Muscle of back (tissue), 11 donors: ENCODE data around the gene LSP1. TPM values are rescaled to one million over a fixed set of nuclear protein-coding genes. Genes with fewer than 3 reads are reported as not detected.

Experiments
- DNase-seq, 3 donors: peaks; one replicate each; pipeline versions ENCODE4 v3.0.0 to v3.0.0-alpha.2; 2013
- polyA plus RNA-seq, 10 donors: library from polyadenylated mRNA; unstranded; fragments of 120-200 nt; gene quantifications; one replicate each; pipeline ENCODE4 v1.2.1, GENCODE V29; 2013; ENCODE audit not compliant: insufficient read length in 10 of 10

The LSP1 gene
- polyA plus RNA-seq, 10 donors, result 25.7 to 81.2 (median 44.8) TPM

DNA sequence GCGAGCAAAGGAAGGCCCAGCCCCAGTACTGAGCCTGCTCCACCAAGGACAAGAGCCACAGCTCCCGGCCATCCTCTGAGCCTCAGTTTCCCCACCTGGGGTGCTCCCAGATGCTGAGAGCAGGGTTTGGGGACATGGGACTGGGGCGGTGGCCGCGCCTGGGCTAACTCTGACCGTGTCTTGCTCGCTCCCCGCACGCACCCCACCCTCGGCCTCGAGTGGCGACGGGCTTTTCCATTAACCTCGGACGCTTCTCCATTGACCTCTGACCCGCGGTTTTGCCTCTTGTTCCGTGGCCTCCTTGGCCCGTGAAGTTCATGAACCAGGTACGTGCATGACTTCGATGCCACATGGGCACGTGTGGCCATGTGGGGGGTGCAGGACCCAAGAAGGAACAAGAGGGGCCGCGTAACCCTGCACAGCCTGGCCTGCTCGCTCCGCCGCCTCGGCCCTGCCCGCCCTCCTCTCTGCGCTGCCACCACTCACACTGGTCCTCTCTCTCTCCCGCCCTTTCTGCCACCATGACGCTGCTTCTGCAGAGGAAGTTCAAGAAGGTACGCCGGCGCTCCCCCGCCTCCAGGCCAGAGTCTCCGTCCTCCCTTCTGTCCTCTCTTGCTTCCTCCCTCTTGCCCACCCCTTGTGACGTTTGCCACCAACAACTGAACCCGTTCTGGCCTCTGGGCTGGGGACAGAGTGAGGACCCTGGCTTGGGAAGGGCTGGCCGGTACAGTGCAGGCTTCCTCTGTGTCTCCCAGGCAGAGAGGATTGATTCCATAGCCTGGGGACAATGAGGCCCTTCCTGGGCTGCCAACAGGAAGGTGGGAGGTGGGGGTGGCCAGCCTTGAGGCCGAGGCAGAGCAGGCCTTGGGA is 73.5 kb downstream of the LSP1 start:
- DNase-seq, result no peak

DNA sequence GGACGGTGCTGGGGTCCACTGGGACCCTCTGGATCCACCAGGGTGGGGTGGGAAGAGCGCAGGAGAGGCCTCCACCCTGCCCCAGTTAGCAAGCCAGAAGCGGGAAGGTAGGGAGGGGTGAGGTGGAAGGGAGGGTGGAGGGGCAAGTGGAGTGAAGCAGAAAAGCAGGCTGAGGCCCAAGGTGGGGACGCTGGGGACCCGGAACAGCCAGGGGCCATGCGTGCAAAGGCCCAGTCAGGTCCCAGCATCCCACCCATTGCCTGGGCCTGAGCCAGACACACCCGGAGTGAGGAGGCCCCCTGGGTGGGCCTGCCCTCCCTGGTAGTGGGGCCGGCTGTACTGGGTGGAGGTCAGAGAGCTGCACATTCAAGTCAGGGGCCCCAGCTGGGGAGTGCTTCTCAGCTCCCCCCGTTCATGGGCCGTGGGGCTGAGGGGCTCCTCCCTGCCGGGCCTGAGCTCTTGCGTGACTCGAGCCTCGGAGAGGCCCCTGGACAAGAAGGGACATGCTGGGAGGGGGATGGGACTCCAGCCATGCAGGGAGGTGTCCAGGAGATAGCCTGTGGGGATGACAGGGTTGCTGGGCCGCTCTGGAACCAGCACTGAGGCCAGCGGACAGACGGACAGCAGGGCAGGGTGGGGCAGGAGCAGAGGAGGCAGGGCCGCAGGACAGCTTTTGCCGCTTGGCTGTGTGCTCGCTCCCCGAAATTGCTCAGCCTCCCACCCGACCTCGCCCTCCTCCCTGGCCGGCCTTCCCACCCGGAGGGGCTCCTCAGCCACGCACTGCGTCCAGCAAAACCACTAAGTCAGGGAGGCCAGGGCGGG is 74.4 kb downstream of the LSP1 start:
- DNase-seq, result peak in 2 of 3 donors; percentile 82 to 94

DNA sequence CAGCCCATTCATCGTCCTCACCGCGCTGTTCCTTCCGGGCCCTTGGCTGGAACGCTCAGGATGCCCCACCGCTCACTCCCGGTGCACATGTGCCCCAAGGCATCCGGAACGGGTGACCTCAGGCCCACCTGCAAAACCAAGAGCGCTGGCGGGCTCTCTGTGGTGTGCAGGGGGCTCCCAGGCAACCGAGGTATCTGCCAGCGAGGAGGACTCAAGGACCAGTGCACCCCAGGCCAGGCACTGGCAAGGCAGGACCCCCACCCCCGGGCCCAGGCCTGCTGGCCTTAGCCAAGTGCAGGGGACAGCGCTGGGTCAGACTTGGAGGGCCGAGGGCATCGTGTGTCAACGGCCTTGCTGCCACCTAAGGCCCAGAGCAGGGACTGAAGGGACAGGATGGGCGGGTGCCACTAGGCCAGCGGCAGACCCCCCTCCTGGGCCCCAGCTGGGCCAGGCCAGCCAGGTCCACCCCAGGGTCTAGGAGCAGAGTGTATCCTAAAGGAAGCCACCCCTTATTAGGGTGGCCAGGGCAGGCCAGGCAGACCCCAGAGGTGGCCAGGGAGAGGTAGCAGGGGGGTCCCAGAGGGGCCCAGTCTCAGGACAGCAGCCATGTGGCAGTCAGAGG is 75.1 kb downstream of the LSP1 start:
- no peak for DNase-seq

DNA sequence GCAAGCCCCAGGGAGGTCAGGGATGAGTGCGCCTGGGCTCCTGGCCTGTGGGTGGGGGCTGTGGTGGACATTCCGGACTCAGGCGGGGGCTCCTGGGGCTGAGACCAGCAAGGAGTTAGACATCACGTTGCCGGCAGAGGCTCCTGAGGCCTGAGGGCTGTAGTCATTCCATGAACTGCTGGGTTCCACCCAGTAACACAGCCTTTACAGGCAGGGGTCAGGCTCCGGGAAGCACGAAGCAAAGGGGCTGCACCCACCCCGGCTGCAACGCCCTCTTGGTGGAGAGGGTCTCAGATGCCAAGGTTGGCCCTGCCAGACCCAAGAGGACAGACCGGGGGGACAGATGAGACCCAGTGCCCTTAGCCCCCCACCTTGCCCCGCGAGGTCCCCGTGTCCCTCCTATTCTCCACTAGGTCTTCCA is 75.6 kb downstream of the LSP1 start:
- peak in 1 of 3 donors; percentile 75 for DNase-seq

DNA sequence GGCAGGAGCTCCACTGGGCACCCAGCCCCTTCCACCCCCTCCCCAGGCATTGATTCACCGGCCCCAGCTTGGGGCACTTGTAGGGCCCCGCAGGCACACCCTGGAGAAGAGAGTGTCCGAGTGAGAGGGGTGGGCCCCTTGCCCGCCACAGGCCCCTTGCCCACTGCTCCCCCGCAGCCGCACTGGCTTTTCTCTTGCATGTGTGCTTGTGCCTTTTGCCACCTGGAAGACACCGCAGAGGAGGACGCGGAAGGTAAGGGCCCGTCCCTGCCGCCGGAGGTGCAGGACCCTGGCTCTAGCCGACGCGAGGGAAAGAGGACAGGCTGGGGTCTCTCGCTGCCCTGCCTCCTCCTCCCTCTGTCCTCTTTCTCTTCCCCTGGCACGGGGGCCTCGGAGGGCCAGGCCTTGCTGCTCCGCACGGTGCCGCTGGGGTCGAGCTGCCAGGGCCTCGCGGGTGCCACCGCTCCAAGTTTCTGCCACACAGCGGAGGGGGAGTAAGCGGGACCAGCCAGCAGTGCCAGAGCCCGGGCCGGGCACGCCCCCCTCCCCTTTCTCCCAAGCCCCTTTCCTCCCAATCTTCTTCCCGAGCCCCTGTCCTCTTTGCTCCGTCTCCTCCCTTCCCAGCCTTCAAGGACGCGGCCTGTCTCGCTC is 76.1 kb downstream of the LSP1 start:
- DNase-seq, result no peak

DNA sequence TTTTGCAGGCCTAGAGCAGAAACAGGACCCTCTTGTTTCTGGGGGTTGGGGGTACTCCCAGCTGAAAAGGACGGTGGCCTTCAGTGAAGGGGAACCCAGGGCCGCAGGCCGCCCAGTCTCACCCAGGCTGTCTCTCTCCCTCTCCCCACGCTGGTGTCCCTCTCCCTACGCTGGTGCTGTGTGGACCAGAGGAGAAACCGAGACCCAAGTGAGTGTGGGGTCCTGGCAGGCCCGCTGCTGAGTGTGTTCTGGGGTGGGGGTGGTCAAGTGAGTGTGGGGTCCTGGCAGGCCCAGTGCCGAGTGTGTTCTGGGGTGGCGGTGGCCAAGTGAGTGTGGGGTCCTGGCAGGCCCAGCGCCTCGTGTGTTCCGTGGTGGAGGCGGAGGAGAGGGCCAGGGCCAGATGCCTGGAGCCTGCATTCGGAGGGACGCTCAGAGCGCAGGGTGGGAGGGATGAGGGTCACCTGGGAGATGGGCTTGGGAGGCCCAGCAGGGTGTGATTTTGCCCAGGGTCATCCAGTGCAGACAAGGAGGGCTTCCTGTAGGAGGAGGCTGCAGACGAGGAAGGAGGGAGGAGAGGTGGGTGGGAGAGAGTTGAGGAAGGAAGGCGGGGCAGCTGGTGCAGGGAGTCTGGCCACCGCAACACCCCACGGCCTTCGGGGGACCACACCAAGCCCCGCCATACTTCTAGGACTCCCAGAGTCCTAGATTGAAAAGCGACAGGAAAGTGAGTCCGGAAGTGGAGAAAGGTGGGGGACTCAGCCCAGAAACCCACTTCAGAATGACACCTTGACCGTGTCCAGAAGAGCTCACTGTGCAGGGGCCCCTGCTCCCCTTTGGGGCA is 77.0 kb downstream of the LSP1 start:
- no peak for DNase-seq

DNA sequence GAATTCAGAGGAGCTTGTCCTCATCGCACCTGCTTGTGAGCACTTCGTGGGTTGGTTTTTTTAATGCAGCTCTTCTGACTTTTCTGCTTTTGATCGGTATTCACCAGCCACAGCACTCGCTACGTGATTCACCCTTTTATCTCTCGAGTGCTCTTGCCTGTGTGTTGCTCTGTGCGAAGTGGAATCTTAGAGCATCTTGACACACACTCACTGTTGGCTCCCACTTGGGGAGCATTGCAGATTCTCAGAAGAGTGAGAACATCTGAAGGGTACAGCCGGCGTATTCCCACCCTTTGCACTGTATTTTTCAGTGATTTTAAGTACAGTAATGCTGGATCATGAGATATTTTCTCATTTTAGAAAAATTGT is 77.6 kb downstream of the LSP1 start:
- DNase-seq, result no peak

DNA sequence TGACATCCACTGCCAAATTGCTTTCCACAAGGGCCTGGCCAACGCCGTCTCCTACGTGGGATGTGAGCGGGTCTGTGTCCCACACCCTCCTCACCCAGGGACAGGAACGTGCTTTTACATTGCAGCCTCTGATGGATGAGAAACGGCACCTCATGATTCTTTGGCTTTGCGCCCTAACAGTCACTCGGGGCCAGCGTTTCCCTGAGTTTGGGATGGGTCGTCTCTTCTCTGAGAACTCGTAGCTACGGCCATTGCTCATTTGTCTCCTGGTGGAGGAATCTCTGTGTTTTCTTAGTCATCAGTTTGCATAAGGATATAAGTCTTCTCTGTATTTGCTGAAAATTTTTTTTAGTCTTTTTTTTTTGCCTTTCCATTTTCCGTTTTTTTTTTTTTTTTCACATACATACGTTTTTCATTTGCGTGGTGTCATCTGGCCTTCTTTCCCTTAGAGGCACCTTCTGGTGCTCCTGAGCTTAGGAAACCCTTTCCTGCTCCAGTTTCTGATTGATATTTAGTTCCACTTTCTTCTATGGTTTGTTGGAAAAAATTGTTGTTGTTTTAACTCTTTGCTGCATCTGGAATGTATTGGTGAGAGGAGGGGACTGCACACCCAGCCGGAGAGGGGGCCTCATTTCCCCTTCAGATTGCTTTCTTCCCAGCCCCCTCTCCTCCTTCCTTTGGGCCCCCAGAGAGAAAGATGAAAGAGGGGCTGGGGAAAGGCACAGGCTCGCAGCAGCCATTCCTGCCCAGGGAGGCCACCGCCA is 78.6 kb downstream of the LSP1 start:
- DNase-seq, result peak; percentile 67 to 93 (median 83)

DNA sequence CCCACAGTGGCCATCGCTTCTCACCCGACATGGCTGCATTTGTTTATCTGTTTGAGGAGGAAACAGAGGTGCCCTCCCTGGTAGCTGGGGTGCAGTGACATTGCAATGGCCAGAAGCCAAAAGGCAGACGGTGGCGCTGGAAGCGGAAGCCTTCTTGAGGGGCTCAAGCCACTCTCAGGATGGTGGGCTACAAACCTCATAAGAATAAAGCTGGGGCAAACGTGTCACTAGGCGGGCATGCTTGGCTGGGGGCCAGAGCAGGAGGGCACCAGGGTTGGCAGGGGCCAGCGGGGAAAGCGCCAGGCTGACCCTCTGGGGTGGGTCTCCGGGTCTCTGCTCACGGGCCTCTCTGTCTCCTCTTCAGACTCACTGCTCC is 79.2 kb downstream of the LSP1 start:
- no peak for DNase-seq

DNA sequence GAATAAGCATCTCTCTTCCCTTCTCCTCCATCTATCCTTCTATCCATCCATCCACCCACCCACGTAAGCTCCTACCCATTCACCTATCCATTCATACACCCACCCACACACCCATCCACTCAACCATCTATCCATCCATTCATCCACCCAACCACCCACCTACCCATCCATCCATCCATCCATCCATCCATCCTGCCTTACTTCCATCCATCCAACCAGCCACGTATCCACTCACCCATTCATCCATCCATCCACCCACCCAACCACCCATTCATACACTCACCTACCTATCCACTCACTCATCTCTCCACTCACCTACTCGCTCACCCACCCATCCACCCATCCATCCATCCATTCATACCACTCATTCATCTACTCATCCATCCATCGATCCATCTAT is 79.8 kb downstream of the LSP1 start:
- DNase-seq, result no peak

DNA sequence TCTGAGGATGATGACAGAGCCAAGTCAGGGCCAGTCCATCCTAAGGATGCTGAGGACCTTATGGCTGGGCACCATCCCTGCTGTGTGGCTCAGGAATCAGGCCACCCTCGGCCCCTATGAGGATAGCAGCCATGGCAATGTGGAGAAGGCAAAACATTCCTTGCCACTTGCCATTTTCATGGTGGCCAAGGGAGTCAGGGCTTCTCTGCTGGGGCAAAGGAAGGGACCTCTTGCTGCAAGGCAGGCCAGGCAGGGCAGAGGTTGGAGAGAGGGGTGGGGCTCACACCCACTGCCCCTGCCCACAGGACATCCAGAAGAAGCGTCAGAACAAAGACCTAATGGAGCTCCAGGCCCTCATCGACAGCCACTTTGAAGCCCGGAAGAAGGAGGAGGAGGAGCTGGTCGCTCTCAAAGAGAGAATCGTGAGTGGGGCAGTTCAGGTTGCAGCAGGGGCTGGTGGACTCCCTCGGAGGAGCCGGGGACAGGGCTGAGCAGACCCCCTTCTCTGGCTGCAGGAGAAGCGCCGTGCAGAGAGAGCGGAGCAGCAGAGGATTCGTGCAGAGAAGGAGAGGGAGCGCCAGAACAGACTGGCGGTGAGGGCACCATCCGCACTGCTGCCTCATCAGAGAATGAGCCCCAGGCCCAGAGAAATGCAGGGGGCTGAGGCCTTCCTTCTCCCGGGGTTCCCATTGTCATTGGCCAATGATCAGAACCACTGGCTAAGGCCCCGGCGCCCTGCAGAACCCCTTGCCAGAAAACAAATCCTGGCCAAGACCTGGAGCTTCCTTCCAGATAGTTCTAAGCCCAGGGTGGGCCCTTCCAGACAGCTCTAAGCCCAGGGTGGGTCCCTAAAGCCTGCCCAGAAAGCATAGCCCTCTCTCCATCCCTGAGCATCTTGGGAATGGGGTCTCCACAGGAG is 80.8 kb downstream of the LSP1 start:
- DNase-seq, result no peak

DNA sequence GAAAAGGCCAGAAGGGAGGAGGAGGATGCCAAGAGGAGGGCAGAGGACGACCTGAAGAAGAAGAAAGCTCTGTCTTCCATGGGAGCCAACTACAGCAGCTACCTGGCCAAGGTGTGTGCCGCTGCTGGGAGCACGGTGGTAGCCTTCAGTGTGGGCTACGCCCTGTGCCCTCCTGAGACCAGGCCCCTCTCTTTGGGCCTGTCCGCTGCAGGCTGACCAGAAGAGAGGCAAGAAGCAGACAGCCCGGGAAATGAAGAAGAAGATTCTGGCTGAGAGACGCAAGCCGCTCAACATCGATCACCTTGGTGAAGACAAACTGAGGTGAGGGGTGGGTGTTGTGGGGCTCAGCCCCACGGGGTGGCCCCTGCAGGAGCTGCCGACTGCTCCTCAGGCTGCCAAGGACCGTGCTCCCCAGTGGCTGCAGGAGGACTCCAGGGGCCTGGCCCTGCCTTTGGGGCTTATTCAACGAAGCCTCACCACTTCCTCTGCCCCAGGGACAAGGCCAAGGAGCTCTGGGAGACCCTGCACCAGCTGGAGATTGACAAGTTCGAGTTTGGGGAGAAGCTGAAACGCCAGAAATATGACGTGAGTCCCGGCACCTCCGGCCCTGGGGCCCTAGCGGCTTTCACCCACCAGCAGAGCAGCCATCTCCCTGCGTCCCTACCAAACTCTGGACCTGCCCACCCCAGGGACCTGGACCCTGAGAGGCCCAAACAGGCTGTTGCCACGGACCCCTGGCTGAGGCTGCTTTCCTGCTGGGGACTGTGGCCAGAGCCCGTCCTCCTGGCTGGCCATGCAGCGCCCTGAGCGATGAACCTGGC is 81.7 kb downstream of the LSP1 start:
- DNase-seq, result no peak

DNA sequence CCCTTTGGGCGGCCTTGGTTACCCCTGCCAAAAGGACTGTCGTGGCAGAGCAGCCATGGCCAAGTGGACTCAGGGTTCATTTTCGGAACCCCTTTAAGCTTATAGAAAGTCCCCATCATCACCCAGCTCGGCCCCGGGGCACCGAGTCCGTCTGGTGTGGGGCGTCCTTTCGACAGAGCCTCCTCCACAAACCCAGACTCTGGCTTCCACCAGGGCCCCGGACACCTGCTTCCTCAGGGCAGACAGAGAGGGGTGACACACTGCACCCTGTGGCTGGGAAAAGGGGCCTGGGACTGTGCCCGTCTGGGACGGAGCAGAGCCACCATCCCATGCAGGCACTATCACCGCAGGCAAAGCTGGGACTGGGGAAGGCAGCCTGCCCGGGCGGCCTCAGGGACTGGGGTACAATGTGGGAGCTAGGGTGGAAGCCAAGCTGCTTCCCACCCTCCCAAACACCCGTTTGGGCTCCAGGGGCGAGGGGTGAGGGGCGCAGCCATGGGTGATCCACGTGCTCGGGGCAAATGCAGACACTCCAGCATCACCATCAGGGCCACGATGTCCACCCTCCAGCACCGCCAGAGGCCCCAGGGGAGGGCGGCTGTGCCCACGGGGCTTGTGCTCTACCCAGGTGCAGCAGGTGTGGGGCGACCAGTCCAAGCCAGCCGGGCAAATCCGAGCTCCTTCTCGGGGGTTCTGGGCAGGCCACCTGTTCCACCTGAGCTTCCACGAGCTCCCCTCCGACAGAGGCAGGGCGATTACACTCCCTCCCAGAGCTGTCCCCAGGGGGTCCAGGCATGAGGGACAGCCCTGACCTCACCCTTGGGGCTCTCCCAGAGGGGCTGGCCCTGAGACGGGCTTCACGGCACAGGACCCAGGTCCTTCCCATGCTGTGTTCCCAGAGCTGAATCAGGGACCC is 82.5 kb downstream of the LSP1 start:
- DNase-seq, result no peak

DNA sequence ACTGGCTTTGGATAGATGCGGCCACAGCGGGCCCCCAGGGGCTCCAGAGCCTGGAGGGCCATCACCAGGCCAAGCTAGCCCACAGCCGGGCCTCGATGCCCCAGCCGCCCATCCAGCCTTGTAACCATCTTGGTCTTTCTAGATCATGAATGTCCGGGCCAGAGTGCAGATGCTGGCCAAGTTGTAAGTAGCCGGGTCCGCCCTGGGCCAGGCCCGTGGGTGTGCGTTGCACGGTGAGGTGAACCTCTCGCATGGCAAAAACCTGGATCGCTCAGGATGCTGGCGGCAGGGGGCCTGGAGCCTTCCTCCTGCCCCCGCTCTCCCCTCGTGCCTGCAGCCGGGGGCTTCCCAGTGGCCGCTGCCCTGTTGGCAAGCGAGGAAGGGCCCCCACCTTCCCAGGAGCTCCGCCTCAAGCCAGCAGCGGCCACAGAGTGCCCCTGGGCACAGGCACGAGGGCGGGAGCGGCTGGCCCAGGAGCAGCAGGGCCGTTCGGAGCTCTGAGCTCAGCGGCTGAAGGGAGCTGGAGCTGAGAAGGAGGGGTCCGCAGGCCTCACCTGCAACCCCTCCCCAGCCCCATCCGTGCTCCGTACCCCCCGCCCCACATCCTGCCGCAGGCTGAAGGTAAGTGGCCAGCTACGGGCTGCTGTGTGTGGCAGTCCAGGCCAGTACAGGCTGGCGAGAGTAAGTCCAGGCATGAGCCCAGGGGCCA is 83.3 kb downstream of the LSP1 start:
- DNase-seq, result no peak

DNA sequence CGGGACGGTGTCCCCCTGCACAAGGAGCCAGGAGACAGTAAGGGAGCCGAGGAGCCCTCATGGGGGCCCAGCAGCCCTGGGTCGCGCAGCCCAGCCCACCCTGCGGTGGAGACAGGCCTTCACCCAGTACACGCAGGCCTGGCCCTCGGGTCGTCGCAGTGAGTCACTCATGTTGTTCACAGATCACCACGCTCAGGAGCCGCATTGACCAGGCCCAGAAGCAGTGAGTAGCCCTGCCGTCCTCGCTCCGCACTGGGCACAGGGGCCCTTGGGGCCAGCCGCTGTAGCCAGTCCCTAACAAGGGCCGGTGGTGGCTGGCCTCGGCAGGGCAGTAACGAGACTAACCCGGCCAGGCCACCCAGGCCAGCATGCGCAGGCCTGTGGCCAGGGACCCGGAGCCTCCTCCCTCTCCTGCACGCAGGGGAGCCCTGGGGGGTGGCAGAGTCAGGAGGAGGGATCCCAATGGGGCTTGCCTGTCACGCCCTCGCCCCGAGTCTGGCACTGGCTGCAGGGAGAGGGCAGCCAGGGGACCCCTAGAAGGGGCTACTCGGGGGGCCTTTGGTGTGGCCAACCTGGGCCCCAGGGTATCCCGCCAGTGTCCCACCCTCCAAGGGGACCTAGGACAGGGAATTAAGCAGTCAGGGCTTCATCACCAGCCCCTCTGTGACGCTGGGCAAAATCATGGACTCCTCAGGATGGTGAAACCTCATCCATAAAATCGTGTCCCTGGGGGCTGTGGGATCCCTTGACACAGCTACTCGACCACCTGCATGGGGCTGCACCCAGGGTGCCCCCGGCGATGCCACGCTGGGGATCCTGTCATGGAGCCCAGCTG is 84.1 kb downstream of the LSP1 start:
- no peak for DNase-seq
